Caco-2 (cell line): ENCODE results near the gene PRRG4. TPM values are rescaled to one million over a fixed set of nuclear protein-coding genes. Genes with fewer than 3 reads are reported as not detected.
A peak's percentile ranks its signal among the peaks of the same experiment; 100 is the strongest.

ENCODE experiments used
- BruUV-seq: library from RNA; stranded (reverse); fragments of 400-500 nt; replicated peaks from 2 replicates; lab custom pipeline; 2021; lab: Mats Ljungman, UMichigan
- CTCF ChIA-PET: fragments of 300-600 bp; sonication (Branson Sonifier 250); formaldehyde crosslinking; loops from one replicate; lab custom pipeline; 2022; ENCODE audit warnings: antibody characterized with exemption; lab: Charles Lee
- POLR2A ChIA-PET: fragments of 300-600 bp; sonication (Branson Sonifier 250); formaldehyde crosslinking; loops from one replicate; lab custom pipeline; 2022; ENCODE audit warnings: antibody characterized with exemption; lab: Charles Lee
- DNase-seq, 2 experiments: peaks; one replicate each; pipeline versions ENCODE4 v3.0.0 to v3.0.0-alpha.2; 2020 to 2022
- H3K27me3 ChIP-seq: replicated peaks from 2 replicates; pipeline ENCODE4 v1.6.0; 2011; ENCODE audit warnings: low read length; ENCODE audit not compliant: control insufficient read depth, insufficient read depth
- H3K36me3 ChIP-seq: 2 replicates; pipeline ENCODE4 v1.5.1; 2011; ENCODE audit warnings: low read length; ENCODE audit not compliant: control insufficient read depth, insufficient read depth
- H3K4me1 ChIP-seq: fragments of 250-450 bp; sonication (Bioruptor Pico); 2 replicates; pipeline ENCODE4 v1.5.1; 2020; ENCODE audit warnings: mild to moderate bottlenecking
- H3K4me3 ChIP-seq: 2 replicates; pipeline ENCODE4 v1.5.1; 2011; ENCODE audit warnings: low read depth, mild to moderate bottlenecking, control low read depth, low read length
- H3K9me3 ChIP-seq: fragments of 250-450 bp; sonication (Bioruptor Pico); 2 replicates; pipeline ENCODE4 v1.5.1; 2020; ENCODE audit warnings: mild to moderate bottlenecking, moderate library complexity
- H3K27ac Mint-ChIP-seq: one replicate; pipeline ENCODE4 v1.8.0; 2022; ENCODE audit warnings: mixed read lengths; ENCODE audit not compliant: unreplicated experiment
- H3K27me3 Mint-ChIP-seq: one replicate; pipeline ENCODE4 v1.8.0; 2022; ENCODE audit warnings: mixed read lengths; ENCODE audit not compliant: insufficient read depth, unreplicated experiment
- H3K36me3 Mint-ChIP-seq: one replicate; pipeline ENCODE4 v1.8.0; 2022; ENCODE audit warnings: mild to moderate bottlenecking, mixed read lengths; ENCODE audit not compliant: insufficient read depth, unreplicated experiment
- H3K4me1 Mint-ChIP-seq: one replicate; pipeline ENCODE4 v1.8.0; 2022; ENCODE audit warnings: low read depth, mixed read lengths; ENCODE audit not compliant: unreplicated experiment
- H3K4me3 Mint-ChIP-seq: one replicate; pipeline ENCODE4 v1.8.0; 2022; ENCODE audit warnings: mild to moderate bottlenecking, moderate library complexity, mixed read lengths; ENCODE audit not compliant: unreplicated experiment
- H3K9me3 Mint-ChIP-seq: one replicate; pipeline ENCODE4 v1.8.0; 2022; ENCODE audit warnings: mixed read lengths; ENCODE audit not compliant: unreplicated experiment
- intact Hi-C: fragments of 100-400 bp; cut with micrococcal nuclease; formaldehyde crosslinking; loops from one replicate; pipeline ENCODE4 v1.10.0; 2022; ENCODE audit not compliant: unreplicated experiment
- total RNA-seq: library from RNA; stranded (reverse); gene quantifications from 2 replicates; pipeline ENCODE4 v1.2.3, GENCODE V29; 2022
- TF ChIP-seq, protein P1 (sequence below), 2 experiments: fragments of 200-600 bp in 1 of 2; IDR thresholded peaks; 1 replicate in 1 of 2; 2 replicates in 1 of 2; pipeline versions ENCODE4 v1.5.1 to v1.8.0; 2011 to 2022; ENCODE audit warnings: antibody characterized with exemption in 1 of 2, control low read depth in 1 of 2, inconsistent platforms in 1 of 2, low read depth in 1 of 2, low read length in 1 of 2, mild to moderate bottlenecking in 1 of 2, moderate library complexity in 1 of 2; ENCODE audit not compliant: insufficient read depth in 1 of 2, severe bottlenecking in 1 of 2, unreplicated experiment in 1 of 2

PRRG4 gene
- total RNA-seq, 1 experiment from 2014 or later, result 6.9 TPM

DNA sequence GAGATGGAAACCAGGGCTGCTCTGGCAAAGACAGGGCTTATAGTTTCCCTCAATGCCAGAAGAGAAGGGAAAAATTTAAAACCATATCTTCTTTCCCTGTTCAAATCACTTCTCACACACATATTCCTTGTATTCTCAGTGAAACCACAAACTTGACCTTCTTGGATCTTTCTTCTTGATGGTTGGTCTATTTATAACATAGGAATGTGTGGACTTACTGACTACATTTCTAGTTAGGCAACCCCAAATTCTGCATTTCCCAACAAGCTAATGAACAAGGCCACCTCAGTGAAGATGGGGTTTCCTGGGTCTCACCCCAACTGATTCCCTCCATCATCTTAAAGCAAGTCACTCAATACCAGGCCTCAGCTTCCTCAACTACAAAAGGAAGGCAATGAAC, 59.1 kb downstream of the PRRG4 start:
- ChIA-PET CTCF (no interaction called here), POLR2A (no interaction called here)
- intact Hi-C loops, result no loop called here
- BruUV-seq, result no TSS peak
- H3K27me3 ChIP-seq, result no peaks in the 10 kb centered on the region
- H3K9me3 ChIP-seq, result no peaks in the 10 kb centered on the region
- no peaks in the 10 kb centered on the region for H3K9me3 Mint-ChIP-seq
- no peaks in the 10 kb centered on the region for H3K27me3 Mint-ChIP-seq
- no peak for DNase-seq
- H3K27ac Mint-ChIP-seq, result no peak overlapping the region
- H3K4me3 Mint-ChIP-seq, result no peak overlapping the region
- H3K4me1 ChIP-seq, result peaks cover 11% of the 10 kb centered on the region
- TF ChIP-seq, protein P1, sequence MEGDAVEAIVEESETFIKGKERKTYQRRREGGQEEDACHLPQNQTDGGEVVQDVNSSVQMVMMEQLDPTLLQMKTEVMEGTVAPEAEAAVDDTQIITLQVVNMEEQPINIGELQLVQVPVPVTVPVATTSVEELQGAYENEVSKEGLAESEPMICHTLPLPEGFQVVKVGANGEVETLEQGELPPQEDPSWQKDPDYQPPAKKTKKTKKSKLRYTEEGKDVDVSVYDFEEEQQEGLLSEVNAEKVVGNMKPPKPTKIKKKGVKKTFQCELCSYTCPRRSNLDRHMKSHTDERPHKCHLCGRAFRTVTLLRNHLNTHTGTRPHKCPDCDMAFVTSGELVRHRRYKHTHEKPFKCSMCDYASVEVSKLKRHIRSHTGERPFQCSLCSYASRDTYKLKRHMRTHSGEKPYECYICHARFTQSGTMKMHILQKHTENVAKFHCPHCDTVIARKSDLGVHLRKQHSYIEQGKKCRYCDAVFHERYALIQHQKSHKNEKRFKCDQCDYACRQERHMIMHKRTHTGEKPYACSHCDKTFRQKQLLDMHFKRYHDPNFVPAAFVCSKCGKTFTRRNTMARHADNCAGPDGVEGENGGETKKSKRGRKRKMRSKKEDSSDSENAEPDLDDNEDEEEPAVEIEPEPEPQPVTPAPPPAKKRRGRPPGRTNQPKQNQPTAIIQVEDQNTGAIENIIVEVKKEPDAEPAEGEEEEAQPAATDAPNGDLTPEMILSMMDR (IDR thresholded peaks at IDR 0.05; ENCODE audit: insufficient read depth in 1 of 2, low read depth in 1 of 2, low read length in 1 of 2, severe bottlenecking in 1 of 2, unreplicated experiment in 1 of 2), result no peak
- no peak overlapping the region for H3K4me3 ChIP-seq
- peaks cover 9% of the 10 kb centered on the region for H3K36me3 Mint-ChIP-seq
- peaks cover 7% of the 10 kb centered on the region for H3K4me1 Mint-ChIP-seq
- H3K36me3 ChIP-seq, result no peaks in the 10 kb centered on the region

DNA sequence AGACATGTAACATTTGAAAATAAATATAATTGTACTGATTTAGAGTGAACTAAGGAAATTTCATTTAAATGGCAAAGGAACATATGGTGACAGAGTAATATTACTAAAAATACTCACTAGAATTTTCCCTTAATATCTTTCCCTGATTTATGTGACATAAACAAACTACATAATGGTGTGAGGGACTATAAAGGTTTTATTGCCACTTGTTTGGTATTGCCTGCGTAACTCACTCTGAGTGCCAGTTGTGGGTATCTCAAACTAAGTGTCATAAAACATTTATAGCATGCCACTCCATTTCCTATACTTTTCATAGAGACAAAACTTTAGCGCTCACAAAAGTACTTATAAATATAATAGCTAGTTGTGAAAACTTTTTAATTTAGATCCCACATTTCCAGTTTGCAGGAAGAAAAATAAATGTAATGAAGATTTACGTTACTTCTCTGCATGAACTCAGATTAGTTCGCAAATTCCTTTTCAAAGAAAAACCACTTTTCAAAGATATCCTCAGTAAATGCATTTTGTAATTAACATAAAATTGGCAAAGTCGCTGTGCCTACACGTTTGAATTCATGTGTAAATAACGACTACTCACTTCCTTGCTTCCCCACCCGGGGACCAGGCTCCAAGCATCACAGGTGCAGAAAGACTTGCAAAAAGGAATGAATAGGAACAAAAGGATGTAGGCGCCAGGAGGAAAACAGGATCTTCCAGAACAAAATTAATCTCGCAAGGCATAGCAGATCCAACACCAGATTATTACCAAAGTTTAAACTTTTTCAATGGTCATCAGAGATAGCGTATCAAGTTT, 61.3 kb downstream of the PRRG4 start:
- Histone ChIP-seq H3K27me3 (no peaks in the 10 kb centered on the region), H3K4me3 (peak overlapping the region; percentile 96), H3K4me1 (peaks cover 23% of the 10 kb centered on the region), H3K36me3 (no peaks in the 10 kb centered on the region), H3K9me3 (no peaks in the 10 kb centered on the region)
- Mint-ChIP-seq H3K36me3 (peaks cover 9% of the 10 kb centered on the region), H3K27ac (peak overlapping the region; percentile 87), H3K4me3 (peak overlapping the region; percentile 91), H3K4me1 (peaks cover 7% of the 10 kb centered on the region), H3K9me3 (no peaks in the 10 kb centered on the region), H3K27me3 (no peaks in the 10 kb centered on the region)
- CTCF ChIA-PET, result interaction anchor here (1.0 kb wide), 1 partner anchor 148 kb away, joined by 3 read pairs; the partner anchor contains the start of gene TCP11L1
- DNase-seq, result no peak
- BruUV-seq, result no TSS peak
- TF ChIP-seq, protein P1 (IDR thresholded peaks at IDR 0.05; ENCODE audit: insufficient read depth in 1 of 2, low read depth in 1 of 2, low read length in 1 of 2, severe bottlenecking in 1 of 2, unreplicated experiment in 1 of 2), result no peak
- POLR2A ChIA-PET, result no interaction called here
- intact Hi-C loops, result loop anchor here (5.0 kb wide), 2 partner anchors 176 to 366 kb away; partner anchors contain the start of gene HIPK3

DNA sequence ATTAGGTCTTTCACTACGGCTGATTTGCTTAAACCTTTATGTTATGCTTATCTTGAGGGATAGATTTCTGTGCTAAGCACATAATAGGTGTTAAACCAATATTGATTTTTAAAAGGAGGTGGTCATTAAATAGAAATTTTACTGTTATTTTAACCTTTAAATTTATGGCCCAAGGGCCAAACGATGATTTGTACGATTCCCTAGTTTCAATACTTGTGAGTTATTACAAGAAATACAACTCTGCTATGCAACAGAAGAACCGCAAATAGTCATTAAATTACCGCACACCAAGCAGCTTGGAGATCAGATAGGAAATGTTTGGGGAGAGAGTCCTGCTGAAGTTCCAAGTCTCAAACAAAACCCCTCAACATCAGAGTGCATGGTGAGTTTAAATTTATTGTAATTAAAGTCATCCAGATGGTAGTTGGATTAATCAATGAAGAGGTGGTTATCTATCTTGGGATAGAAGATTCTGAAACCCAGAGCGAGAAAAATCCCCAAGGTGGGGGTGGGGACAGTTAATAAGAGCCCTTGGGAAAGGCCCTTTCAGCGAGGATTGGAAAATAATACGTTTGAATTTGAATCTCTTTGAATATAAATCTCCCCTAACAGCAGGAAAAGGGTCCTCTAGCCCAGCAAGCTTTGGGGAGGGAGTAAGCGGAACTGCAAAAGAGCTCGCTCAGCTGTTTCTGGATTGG, 62.1 kb downstream of the PRRG4 start:
- peaks cover 7% of the 10 kb centered on the region for H3K4me1 Mint-ChIP-seq
- Histone ChIP-seq H3K27me3 (no peaks in the 10 kb centered on the region), H3K9me3 (no peaks in the 10 kb centered on the region), H3K4me3 (peak overlapping the region; percentile 96), H3K36me3 (no peaks in the 10 kb centered on the region), H3K4me1 (peaks cover 23% of the 10 kb centered on the region)
- CTCF ChIA-PET, result interaction anchor here (1.0 kb wide), 2 partner anchors 148 to 174 kb away, joined by 3 to 7 read pairs; partner anchors contain the start of gene TCP11L1
- POLR2A ChIA-PET, result interaction anchor here (1.0 to 2.4 kb wide), 2 partner anchors 27 to 308 kb away, joined by 3 to 6 read pairs; partner anchors contain the start of gene EIF3M
- intact Hi-C loops, result loop anchor here (2.0 to 5.0 kb wide), 3 partner anchors 83 to 365 kb away; partner anchors contain the start of gene HIPK3
- H3K4me3 Mint-ChIP-seq, result peak overlapping the region; percentile 91
- H3K9me3 Mint-ChIP-seq, result no peaks in the 10 kb centered on the region
- BruUV-seq, result TSS peak; percentile 66
- no peaks in the 10 kb centered on the region for H3K27me3 Mint-ChIP-seq
- no peak for DNase-seq
- peaks cover 9% of the 10 kb centered on the region for H3K36me3 Mint-ChIP-seq
- H3K27ac Mint-ChIP-seq, result peak overlapping the region; percentile 87
- TF ChIP-seq, protein P1 (IDR thresholded peaks at IDR 0.05; ENCODE audit: insufficient read depth in 1 of 2, low read depth in 1 of 2, low read length in 1 of 2, severe bottlenecking in 1 of 2, unreplicated experiment in 1 of 2), result no peak
